Kidney tubule cell (primary cell): ENCODE data around the gene IL36G.

Experiments
- DNase-seq: peaks from one replicate; pipeline ENCODE4 v3.0.0-alpha.2; 2018; ENCODE audit warnings: low spot score

The IL36G gene

DNA sequence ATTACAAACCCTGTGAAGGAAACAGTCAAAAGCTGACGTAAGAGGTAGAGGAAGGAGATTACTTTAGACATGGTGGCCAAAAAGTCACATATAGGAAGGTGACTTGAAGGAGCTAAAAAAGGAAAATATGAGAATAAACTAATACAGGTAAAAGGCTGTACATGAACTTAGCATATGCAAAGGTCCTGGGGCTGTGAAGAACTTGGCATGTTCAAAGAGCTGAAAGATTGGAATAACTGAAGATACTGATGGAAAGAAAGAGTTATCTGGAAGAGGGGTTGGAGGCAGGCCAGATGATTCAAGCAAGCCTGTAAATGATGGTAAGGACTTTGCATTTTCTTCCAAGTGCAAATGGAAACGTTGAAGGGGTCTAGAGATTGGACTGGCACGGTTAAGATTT, 40.7 kb downstream of the IL36G start:
- DNase-seq, result no peak

DNA sequence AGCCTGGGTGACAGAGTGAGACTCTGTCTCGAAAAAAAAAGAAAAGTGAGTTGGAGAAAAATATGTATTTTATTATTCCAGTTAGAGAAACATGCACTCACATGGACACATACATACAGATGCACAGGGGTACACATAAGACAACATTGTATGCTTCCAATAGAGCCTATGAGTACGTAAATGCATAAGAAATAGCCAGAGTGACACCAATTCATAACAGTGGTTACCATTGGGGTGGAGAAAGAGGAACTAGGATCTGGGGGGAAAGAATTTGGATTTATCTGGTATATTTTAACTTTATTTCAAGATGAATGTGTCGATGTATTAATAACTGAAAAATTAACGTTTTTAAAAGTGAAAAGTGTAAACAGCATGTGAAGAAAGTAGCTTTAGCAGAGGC, 43.5 kb downstream of the IL36G start:
- no peak for DNase-seq

DNA sequence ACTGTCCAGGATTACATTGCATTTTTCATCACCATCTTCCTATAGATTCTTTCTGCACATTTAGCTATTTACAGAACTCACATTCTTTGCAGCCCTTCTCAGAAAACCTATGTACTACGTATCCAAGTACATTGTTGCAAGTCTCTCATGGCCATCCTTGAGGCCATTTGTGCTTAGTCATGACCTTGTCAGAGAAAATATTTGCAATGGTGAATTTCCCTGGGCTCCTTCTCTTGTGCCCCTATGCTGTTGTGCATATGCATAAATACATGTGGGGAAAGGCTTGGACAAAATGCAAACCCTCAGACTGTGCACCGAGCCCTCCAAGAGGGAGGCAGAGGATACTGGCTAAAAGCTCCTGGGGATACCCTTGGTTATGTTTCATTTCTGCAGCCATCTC, 47.0 kb downstream of the IL36G start:
- no peak for DNase-seq

DNA sequence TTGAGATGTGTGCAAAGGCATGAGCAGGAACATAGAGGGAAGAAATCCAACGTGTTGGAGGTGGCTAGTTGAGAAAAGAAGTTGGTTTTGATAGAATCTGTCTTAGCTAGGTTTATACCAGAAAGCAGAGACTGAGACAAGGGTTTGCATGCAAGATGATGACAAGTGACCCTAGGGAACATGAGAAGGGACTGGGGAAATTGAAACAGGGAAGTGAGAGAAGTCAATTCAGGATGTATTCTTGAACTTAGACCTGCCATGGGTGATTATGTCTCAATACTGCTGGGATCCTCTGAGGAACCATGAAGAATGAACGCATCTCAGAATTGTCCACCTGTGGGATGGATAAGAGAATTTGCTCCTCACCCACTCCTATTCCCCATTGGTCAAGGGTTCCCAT, 47.9 kb downstream of the IL36G start:
- DNase-seq, result no peak

DNA sequence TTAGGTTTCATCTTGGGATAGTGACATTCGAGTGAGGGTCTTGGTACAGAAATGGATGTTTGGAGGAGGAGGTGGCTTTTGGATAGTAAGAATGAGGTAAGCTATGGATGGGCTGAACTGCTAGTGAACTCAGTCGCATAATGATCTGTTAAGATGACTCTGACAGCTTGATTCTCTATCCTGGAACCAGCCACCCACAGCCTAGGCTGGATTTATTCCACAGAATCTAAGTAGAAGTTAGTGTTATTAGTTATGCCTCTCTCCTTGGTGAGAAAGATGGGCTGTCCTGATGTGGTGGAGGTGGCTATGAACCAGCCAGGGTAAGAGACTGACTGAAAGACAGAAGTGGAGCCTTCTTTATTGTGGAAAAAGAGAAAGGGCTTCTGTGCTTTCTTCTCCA, 49.9 kb downstream of the IL36G start:
- no peak for DNase-seq

DNA sequence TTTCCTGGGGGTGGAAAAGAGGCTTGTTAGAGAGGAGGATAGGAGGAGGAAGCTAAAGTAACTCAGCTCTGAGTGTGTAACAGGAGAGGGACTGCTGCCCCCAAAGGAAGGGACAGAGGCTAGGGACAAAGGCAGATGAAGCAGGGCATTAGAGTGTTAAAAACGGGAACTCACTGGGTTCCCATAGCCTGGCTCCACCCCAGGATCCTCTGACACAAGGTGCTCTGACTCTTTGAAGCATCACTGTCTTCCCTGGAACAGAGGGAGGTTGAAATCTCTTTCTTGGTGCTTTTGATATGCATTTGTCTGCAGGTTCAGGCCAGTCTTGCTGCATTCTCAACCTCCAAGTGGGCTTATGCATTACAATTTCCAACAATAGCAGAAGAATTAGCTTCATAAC, 50.3 kb downstream of the IL36G start:
- DNase-seq, result no peak

DNA sequence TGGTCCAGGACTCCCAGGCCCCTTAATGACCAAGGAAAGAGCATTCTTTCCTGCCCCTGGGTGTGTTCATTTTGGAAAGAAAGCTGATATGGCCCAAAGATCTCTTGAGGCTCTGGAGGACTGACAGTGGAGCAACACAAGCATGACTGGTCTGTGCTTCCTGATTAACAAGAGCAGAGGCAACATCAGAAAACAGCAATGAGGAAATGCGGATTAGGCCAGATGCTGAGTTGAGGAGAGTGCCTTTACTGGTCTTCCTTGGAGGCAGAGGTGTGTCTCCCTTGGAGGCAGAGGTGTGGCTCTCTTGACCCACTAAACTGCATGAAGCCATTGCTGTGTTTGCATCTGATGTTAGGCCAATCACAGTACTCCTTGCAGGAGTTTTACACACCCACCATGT, 54.9 kb downstream of the IL36G start:
- no peak for DNase-seq

DNA sequence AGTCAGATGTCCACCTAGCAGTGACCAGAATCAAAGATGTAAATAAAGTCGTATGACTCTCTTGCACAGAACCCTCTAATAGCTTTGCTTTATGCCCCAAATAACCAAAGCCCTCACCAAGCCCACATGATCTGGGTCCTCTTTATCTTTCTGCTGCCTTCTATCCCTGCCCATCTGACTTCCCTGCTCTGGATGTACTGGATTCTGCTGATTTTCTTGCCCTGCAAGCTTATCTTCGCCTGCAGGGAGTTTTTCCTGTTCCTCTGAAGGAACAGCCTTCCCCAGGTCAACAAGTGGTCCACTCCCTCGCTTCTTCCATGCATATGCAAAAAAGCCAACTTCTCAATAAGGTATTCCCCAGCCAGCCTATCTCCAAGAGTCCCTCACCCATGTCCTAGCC, 56.2 kb downstream of the IL36G start:
- no peak for DNase-seq
